Mesenchymal stem cell (in vitro differentiated cells and primary cell): ENCODE results near the gene AACS.

Experiments
- DNase-seq: peaks from one replicate; pipeline ENCODE4 v3.0.0-alpha.2; 2013
- H2AFZ ChIP-seq: one replicate; pipeline ENCODE4 v1.6.1; 2013; ENCODE audit warnings: low read depth, mild to moderate bottlenecking, control low read depth, inconsistent platforms, low read length, moderate library complexity
- H2AK5ac ChIP-seq: 2 replicates; pipeline ENCODE4 v1.6.1; 2013; ENCODE audit warnings: low read length, moderate library complexity, mild to moderate bottlenecking, inconsistent platforms; ENCODE audit not compliant: severe bottlenecking
- H2BK120ac ChIP-seq: one replicate; pipeline ENCODE4 v1.6.1; 2013; ENCODE audit warnings: low read depth, mild to moderate bottlenecking, inconsistent platforms, low read length, moderate library complexity
- H2BK12ac ChIP-seq, 2 experiments: one replicate each; pipeline ENCODE4 v1.6.1; 2013; ENCODE audit warnings: inconsistent platforms in 2 of 2, low read length in 2 of 2, mild to moderate bottlenecking in 2 of 2, moderate library complexity in 2 of 2, control low read depth in 1 of 2
- H2BK15ac ChIP-seq: one replicate; pipeline ENCODE4 v1.6.1; 2013; ENCODE audit warnings: mild to moderate bottlenecking, low read depth, inconsistent platforms; ENCODE audit not compliant: poor library complexity, severe bottlenecking
- H2BK5ac ChIP-seq: 2 replicates; pipeline ENCODE4 v1.6.1; 2013; ENCODE audit warnings: low read depth, mild to moderate bottlenecking, low read length, control low read depth, inconsistent platforms; ENCODE audit not compliant: poor library complexity, severe bottlenecking
- H3K14ac ChIP-seq, 2 experiments: one replicate each; pipeline ENCODE4 v1.6.1; 2013; ENCODE audit warnings: inconsistent platforms in 2 of 2, low read length in 2 of 2, control low read depth in 1 of 2, mild to moderate bottlenecking in 1 of 2, moderate library complexity in 1 of 2
- H3K18ac ChIP-seq, 2 experiments: one replicate each; pipeline ENCODE4 v1.6.1; 2013; ENCODE audit warnings: inconsistent platforms in 2 of 2, low read length in 2 of 2, control low read depth in 1 of 2, low read depth in 1 of 2, mild to moderate bottlenecking in 1 of 2
- H3K23ac ChIP-seq, 2 experiments: one replicate each; pipeline ENCODE4 v1.6.1; 2013; ENCODE audit warnings: inconsistent platforms in 2 of 2, low read length in 2 of 2, mild to moderate bottlenecking in 2 of 2, moderate library complexity in 2 of 2, control low read depth in 1 of 2
- H3K27ac ChIP-seq: 2 replicates; pipeline ENCODE4 v1.5.1; 2013; ENCODE audit warnings: mild to moderate bottlenecking, moderate library complexity, low read length, control low read depth, inconsistent platforms; ENCODE audit not compliant: poor library complexity, severe bottlenecking
- H3K27me3 ChIP-seq, 2 experiments: 2 replicates each; pipeline versions ENCODE4 v1.6.1 to v1.7.0; 2013; ENCODE audit warnings: low read length in 2 of 2, mild to moderate bottlenecking in 2 of 2, moderate library complexity in 2 of 2, control low read depth in 1 of 2, inconsistent platforms in 1 of 2; ENCODE audit not compliant: control insufficient read depth in 1 of 2, insufficient read depth in 1 of 2
- H3K36me3 ChIP-seq, 2 experiments: 2 replicates each; pipeline versions ENCODE4 v1.6.1 to v1.7.0; 2013; ENCODE audit warnings: low read length in 2 of 2, control low read depth in 1 of 2, inconsistent platforms in 1 of 2, low read depth in 1 of 2, mild to moderate bottlenecking in 1 of 2; ENCODE audit not compliant: insufficient read depth in 2 of 2, control insufficient read depth in 1 of 2
- H3K4ac ChIP-seq, 2 experiments: one replicate each; pipeline ENCODE4 v1.6.1; 2013; ENCODE audit warnings: inconsistent platforms in 2 of 2, low read length in 2 of 2, mild to moderate bottlenecking in 2 of 2, moderate library complexity in 2 of 2, control low read depth in 1 of 2, low read depth in 1 of 2
- H3K4me1 ChIP-seq: 2 replicates; pipeline ENCODE4 v1.6.1; 2013; ENCODE audit warnings: low read depth, low read length, control low read depth; ENCODE audit not compliant: control insufficient read depth, insufficient read depth
- H3K4me2 ChIP-seq: 2 replicates; pipeline ENCODE4 v1.6.1; 2013; ENCODE audit warnings: low read length, mild to moderate bottlenecking, inconsistent platforms; ENCODE audit not compliant: poor library complexity, severe bottlenecking
- H3K4me3 ChIP-seq, 2 experiments: 2 replicates each; pipeline versions ENCODE4 v1.5.1 to v1.7.0; 2013; ENCODE audit warnings: low read length in 2 of 2, mild to moderate bottlenecking in 2 of 2, control low read depth in 1 of 2, low read depth in 1 of 2; ENCODE audit not compliant: insufficient read depth in 1 of 2
- H3K79me1 ChIP-seq: replicated peaks from 2 replicates; pipeline ENCODE4 v1.6.1; 2013; ENCODE audit warnings: mild to moderate bottlenecking, control low read depth, low read length, inconsistent platforms; ENCODE audit not compliant: poor library complexity, severe bottlenecking
- H3K9ac ChIP-seq: 2 replicates; pipeline ENCODE4 v1.7.0; 2013; ENCODE audit warnings: mild to moderate bottlenecking, low read length, moderate library complexity
- H3K9me3 ChIP-seq: 2 replicates; pipeline ENCODE4 v1.7.0; 2013; ENCODE audit warnings: mild to moderate bottlenecking, low read length; ENCODE audit not compliant: control insufficient read depth
- H4K8ac ChIP-seq: one replicate; pipeline ENCODE4 v1.6.1; 2013; ENCODE audit warnings: inconsistent platforms, mild to moderate bottlenecking, low read length, moderate library complexity
- H4K91ac ChIP-seq: one replicate; pipeline ENCODE4 v1.6.1; 2013; ENCODE audit warnings: mild to moderate bottlenecking, low read length, inconsistent platforms
- WGBS: methylation state at CpG from one replicate; pipeline ENCODE4 v1.1.7; 2013; ENCODE audit warnings: mixed read lengths; 5-methylcytosine and 5-hydroxymethylcytosine counted together

Gene AACS

DNA sequence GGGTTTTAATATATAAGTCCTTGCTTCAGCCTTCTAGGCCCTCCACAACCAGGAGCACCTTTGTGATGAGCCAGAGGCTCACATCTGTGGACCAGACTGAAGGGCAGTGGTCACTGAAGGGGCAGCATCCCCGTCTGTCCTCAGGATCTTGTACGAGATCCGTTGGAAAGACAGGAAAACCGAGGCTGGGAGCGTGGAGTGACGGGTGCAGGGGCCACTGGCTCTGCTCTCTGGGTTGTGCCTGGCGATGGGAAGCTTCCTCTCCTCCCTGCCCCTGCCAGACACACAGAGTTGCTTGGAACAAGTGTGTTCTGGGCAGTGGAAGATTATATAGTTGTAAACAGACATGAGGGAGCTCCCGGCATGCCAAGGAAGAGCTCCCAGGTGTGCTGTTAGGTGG is 48.0 kb downstream of the AACS start:
- H3K23ac ChIP-seq = no peak overlapping the region
- no peak overlapping the region for H3K18ac ChIP-seq
- H2BK5ac ChIP-seq = no peak overlapping the region
- H3K14ac ChIP-seq = no peak overlapping the region
- no peak overlapping the region for H4K8ac ChIP-seq
- peaks cover 4% of the 10 kb centered on the region for H3K79me1 ChIP-seq
- 97% methylated on average over 7 of the region's 8 CpGs for WGBS
- H3K9me3 ChIP-seq = no peaks in the 10 kb centered on the region
- DNase-seq = no peak
- no peak overlapping the region for H2BK12ac ChIP-seq
- H2BK120ac ChIP-seq = no peak overlapping the region
- H3K4me1 ChIP-seq = no peaks in the 10 kb centered on the region
- H2AFZ ChIP-seq = no peak overlapping the region
- no peak overlapping the region for H2AK5ac ChIP-seq
- H3K27me3 ChIP-seq = no peaks in the 10 kb centered on the region
- no peak overlapping the region for H3K27ac ChIP-seq
- H3K36me3 ChIP-seq = peaks cover 36 to 58% of the 10 kb centered on the region in 2 experiments
- no peak overlapping the region for H3K4ac ChIP-seq
- no peak overlapping the region for H2BK15ac ChIP-seq
- H3K4me3 ChIP-seq = no peak overlapping the region
- H3K4me2 ChIP-seq = no peak overlapping the region
- no peak overlapping the region for H4K91ac ChIP-seq
- no peak overlapping the region for H3K9ac ChIP-seq

- Histone ChIP-seq H3K9me3 (no peaks in the 10 kb centered on the region), H3K27me3 (no peaks in the 10 kb centered on the region), H3K14ac (no peak overlapping the region), H3K79me1 (peaks cover 4% of the 10 kb centered on the region), H3K4me3 (no peak overlapping the region), H3K27ac (no peak overlapping the region), H3K4me1 (no peaks in the 10 kb centered on the region), H2BK120ac (no peak overlapping the region), H2BK5ac (no peak overlapping the region), H4K8ac (no peak overlapping the region), H3K18ac (no peak overlapping the region), H3K9ac (no peak overlapping the region), H2BK12ac (no peak overlapping the region), H2AK5ac (no peak overlapping the region), H4K91ac (no peak overlapping the region), H3K4ac (no peak overlapping the region), H3K4me2 (no peak overlapping the region), H2BK15ac (no peak overlapping the region), H3K23ac (no peak overlapping the region), H3K36me3 (peaks cover 39 to 63% of the 10 kb centered on the region in 2 experiments), H2AFZ (no peak overlapping the region)
- no peak for DNase-seq
- 89% methylated on average over 9 of the region's 9 CpGs for WGBS
Observed at GRCh38 chr12:125113789-125114188, 48.6 kb downstream of the AACS start.

DNA sequence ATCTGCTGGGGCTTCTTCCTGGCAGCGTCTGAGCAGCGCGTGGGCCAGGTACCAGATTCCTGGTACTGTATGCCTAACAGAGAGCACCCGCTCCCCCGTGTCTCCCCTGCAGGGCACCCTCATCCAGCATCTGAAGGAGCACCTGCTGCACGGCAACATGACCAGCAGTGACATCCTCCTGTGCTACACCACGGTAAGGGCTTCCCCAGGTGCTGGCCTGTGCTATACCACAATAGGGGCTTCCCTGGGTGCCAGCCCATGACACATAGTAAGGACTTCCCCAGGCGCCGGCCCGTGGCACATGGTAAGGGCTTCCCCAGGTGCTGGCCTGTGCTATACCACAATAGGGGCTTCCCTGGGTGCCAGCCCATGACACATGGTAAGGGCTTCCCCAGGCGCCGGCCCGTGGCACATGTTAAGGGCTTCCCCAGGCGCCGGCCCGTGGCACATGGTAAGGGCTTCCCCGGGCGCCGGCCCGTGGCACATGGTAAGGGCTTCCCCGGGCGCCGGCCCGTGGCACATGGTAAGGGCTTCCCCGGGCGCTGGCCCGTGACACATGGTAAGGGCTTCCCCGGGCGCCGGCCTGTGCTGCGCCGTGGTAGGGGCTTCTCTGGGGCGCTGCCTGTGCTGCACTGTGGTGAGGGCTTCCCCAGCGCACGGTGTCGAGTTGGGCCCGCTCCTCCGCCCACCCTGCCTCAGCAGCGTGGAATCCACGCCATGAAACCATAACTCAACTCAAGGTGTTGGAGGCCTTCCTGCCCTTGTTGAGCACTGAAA is 49.3 kb downstream of the AACS start:
- Histone ChIP-seq H3K4me3 (no peak overlapping the region), H4K8ac (no peak overlapping the region), H3K4ac (no peak overlapping the region), H2BK12ac (no peak overlapping the region), H2BK15ac (no peak overlapping the region), H2BK5ac (no peak overlapping the region), H2AFZ (no peak overlapping the region), H3K14ac (no peak overlapping the region), H3K36me3 (peaks cover 39 to 62% of the 10 kb centered on the region in 2 experiments), H3K27me3 (no peaks in the 10 kb centered on the region), H3K4me1 (no peaks in the 10 kb centered on the region), H2BK120ac (no peak overlapping the region), H3K4me2 (no peak overlapping the region), H3K9ac (no peak overlapping the region), H3K27ac (no peak overlapping the region), H2AK5ac (no peak overlapping the region), H3K18ac (no peak overlapping the region), H4K91ac (no peak overlapping the region), H3K23ac (no peak overlapping the region), H3K79me1 (peaks cover 4% of the 10 kb centered on the region), H3K9me3 (no peaks in the 10 kb centered on the region)
- WGBS = 97% methylated on average over 40 of the region's 40 CpGs
- DNase-seq = no peak

DNA sequence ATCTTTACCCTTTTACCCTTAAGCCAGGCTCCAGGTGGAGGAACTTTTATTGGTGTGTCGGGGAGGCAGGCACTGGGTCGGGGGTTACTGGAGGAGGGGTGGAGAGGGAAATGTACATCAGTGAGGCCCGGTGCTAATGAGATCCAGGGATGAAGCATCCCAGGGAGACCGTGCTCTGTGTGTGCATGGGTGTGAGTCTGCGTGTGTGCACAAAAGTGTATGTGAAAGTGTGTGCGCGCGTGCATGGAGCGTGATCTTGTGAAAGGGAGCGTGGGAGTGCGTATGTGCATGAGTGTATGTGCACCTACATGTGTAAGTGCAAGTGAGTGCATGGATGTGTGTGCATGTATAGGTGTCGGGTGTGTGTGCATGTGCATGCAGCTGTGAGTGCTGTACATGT is 55.3 kb downstream of the AACS start:
- 94% methylated on average over 12 of the region's 12 CpGs for WGBS
- H3K23ac ChIP-seq = no peak overlapping the region
- H4K91ac ChIP-seq = peak overlapping the region; percentile 1
- no peak overlapping the region for H2BK120ac ChIP-seq
- H3K27me3 ChIP-seq = no peaks in the 10 kb centered on the region
- no peak overlapping the region for H4K8ac ChIP-seq
- H3K27ac ChIP-seq = no peak overlapping the region
- no peak overlapping the region for H3K4me2 ChIP-seq
- H2BK5ac ChIP-seq = no peak overlapping the region
- peaks cover 45 to 61% of the 10 kb centered on the region in 2 experiments for H3K36me3 ChIP-seq
- no peaks in the 10 kb centered on the region for H3K9me3 ChIP-seq
- H3K18ac ChIP-seq = no peak overlapping the region
- no peak overlapping the region for H2BK15ac ChIP-seq
- H3K4me1 ChIP-seq = peaks cover 2% of the 10 kb centered on the region
- no peak overlapping the region for H3K4me3 ChIP-seq
- no peak overlapping the region for H2BK12ac ChIP-seq
- H2AK5ac ChIP-seq = no peak overlapping the region
- H2AFZ ChIP-seq = no peak overlapping the region
- peak overlapping the region in 1 of 2 experiments; percentile 63 for H3K14ac ChIP-seq
- H3K79me1 ChIP-seq = peaks cover 3% of the 10 kb centered on the region
- no peak for DNase-seq
- no peak overlapping the region for H3K9ac ChIP-seq
- H3K4ac ChIP-seq = no peak overlapping the region
